Sigmoid colon (tissue), 4 donors: ENCODE results near the gene ERCC6L.

ENCODE experiments used
- CTCF ChIP-seq, 4 experiments: fragments of 450-650 bp in 3 of 4; fragments of 200-600 bp in 1 of 4; IDR thresholded peaks; one replicate each; pipeline ENCODE4 v1.5.1; 2016 to 2019; ENCODE audit warnings: antibody characterized with exemption in 4 of 4, mild to moderate bottlenecking in 3 of 4, moderate library complexity in 2 of 4
- EP300 ChIP-seq, 4 donors: sonication (generic); formaldehyde crosslinking; IDR thresholded peaks; one replicate each; pipeline ENCODE4 v1.6.1; 2017; ENCODE audit warnings: antibody characterized with exemption in 4 of 4
- POLR2A ChIP-seq, 2 donors: fragments of 450-650 bp; IDR thresholded peaks; one replicate each; pipeline ENCODE4 v1.6.1; 2016; ENCODE audit warnings: antibody characterized with exemption in 2 of 2, mild to moderate bottlenecking in 2 of 2, moderate library complexity in 2 of 2
- POLR2AphosphoS5 ChIP-seq, 4 donors: sonication (generic); formaldehyde crosslinking; IDR thresholded peaks; one replicate each; pipeline ENCODE4 v1.6.1; 2017; ENCODE audit warnings: antibody characterized with exemption in 4 of 4

GRCh38 chrX:72240976-72241375, 2.1 kb upstream of the ERCC6L start:
- TF ChIP-seq CTCF (IDR thresholded peaks at IDR 0.05) (no peak), EP300 (IDR thresholded peaks at IDR 0.05) (no peak), POLR2AphosphoS5 (IDR thresholded peaks at IDR 0.05) (no peak), POLR2A (IDR thresholded peaks at IDR 0.05) (no peak)
